ENCODE measurements around the gene FAHD2A.
"Not testable (repeated sequence)": the region's sequence is repeated elsewhere in the genome, so short reads cannot be mapped to it uniquely, and the experiment has no call there.

FAHD2A gene, protein sequence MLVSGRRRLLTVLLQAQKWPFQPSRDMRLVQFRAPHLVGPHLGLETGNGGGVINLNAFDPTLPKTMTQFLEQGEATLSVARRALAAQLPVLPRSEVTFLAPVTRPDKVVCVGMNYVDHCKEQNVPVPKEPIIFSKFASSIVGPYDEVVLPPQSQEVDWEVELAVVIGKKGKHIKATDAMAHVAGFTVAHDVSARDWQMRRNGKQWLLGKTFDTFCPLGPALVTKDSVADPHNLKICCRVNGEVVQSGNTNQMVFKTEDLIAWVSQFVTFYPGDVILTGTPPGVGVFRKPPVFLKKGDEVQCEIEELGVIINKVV

DNA sequence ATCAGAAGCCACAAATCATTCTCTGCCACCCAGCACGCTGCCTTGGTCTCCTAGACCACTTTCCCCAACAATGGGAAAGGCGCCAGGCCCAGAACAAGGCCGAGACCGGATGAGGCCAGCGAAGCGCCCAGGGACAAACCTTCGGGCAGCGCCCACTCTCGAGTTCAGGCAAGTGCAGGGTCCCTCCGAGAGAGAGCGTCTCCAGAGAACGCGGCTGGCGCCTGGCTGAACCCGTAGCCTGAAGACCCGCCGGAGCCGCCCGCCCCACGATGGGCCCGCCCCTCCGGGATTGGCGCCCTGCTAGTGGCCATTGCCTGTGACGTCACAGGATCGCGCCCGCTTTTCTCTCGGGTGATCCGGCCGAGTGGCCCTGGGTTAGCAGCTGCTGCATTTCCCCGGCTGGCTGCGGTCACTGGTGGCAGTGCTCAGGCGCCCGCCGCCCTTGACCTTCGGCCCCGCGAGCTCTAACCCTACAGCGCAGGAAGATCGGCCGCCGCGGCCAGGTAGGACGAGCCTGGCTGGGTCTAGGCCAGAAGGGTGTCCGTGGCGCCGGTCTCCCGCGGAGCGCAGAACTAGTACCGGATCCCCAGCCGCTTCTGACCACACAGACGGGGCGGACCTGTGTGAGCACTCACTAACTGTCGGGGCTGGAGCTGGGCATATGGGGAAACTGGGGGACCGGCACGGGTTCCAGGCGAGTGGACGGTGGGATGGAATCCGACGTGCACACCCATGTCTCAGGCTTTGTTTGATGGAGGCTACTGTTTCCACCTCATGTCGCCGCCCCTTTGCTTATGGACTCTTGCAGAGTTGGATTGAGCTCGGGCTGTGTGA, at the start of gene FAHD2A:
Gene FAHD2A, plus strand, starts transcription at position 339 of the 834 bp plus-strand sequence. CDS start 2,851 bp downstream, outside the sequence.
- peak; percentile 89 to 91 for DNase-seq (ENCODE audit: low read depth in 2 of 2)

DNA sequence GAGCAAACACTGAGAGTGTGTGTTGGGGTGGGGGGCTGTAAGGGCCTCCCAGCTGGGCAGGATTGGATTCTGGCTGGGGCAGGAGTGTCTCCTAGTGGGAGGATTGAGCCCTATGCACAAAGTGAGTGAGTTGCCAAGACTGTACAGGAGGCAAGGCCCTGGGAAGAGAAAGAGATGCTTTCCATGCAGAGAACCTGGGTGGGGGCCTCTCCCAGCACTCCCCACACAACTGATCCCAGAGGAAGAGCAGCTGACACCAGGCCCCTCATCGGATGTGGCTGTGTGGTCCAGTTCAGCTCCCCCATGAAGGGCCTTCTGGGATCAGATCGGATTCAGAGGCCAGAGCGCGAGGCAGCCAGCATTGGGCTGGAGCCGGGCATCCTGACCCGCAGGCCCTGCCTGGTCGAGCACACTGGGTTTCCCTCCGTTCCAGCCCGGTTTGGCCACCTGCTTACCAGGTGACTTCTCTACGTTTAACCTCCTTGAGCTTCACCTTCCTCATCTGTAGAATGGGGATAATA, 49.4 kb upstream of the FAHD2A start:
- DNase-seq (ENCODE audit: low read depth in 2 of 2), result no peak

DNA sequence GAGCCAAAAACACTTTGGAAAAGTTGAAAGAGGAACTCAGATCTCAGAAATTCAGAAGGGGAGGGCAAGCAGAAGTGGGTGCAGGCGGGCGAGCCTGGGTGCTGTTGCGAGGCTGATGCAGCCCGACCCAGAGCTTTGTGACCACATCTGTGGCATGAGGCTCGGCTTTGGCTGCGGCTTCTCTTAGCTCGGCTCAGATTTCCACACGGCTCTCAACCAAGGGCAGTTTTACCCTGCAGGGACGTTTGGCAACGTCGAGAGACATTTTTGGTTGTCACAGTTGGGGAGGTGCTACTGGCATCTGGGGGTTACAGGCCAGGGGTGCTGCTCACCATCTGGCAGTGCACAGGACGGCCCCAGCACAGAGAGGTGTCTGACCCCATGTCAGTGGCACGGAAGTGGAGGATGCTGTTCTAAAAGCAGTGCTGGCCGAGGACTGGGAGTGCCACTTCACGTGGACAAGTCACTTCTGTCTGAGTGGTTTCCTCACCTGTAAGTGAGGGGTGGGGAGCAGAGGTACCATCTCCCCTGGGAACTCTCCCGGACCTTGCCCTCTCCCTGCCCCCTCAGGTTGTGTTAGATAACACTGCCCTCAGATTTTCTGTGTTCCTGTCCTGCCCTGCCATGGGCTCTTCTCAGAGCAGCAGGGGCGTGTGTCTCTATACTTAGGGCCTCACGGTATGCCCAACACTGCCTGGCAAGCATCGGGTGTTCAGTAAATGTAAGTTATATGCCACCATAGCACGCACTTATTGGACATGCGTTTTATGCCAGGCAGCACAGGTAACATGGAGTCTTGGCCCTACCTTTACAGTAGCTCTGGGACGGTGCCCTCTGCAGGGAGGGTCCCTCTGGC, 48.7 kb upstream of the FAHD2A start:
- no peak for DNase-seq (ENCODE audit: low read depth in 2 of 2)

DNA sequence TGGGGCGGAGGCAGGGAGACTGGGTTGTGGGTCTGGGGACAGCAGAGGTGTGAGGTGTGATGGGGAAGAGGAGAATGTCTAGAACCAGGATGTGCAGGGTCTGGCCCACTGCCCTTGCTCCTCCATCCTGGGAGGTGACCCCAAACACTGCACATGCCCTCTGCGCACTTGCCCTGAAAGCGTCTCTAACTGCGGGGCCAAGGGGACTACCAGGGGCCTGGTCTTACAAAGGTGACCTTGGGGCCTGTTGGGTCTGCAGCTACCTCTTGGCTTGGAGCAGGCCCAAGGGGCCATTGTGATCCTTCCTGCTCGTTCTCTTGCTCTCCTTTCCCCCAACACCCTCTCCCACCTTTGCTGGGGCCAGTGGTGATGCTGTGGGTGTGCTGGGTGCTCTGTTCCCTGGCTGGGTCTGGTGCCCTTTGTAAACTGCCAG, 48.0 kb upstream of the FAHD2A start:
- DNase-seq (ENCODE audit: low read depth in 2 of 2), result no peak

DNA sequence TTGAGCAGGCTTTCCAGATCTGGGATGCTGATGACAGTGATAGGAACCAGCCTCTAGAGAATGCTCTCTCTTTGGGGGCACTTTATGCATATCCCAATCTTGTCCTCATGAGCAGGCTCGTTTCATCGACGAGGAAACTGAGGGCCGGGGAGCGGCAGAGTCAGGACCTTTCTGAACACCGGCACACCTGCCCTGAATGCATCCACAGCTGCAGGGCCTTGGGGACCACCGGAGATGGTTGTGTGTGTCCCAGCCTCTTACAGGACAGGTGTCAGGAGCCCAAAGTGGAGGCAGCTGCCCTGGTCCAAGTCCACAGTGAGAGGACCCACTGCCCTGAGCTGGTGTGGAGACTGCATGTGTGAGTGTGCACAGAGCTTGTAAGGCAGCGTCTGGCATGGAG, 47.6 kb upstream of the FAHD2A start:
- no peak for DNase-seq (ENCODE audit: low read depth in 2 of 2)

DNA sequence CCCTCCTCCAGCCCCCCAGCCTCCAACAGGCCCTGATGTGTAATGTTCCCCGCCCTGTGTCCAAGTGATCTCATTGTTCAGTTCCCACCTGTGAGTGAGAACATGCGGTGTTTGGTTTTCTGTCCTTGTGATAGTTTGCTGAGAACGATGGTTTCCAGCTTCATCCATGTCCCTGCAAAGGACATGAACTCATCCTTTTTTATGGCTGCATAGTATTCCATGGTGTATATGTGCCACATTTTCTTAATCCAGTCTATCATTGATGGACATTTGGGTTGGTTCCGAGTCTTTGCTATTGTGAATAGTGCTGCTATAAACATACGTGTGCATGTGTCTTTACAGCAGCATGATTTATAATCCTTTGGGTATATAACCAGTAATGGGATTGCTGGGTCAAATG, 47.0 kb upstream of the FAHD2A start:
- not testable (repeated sequence) for DNase-seq (ENCODE audit: low read depth in 2 of 2)

DNA sequence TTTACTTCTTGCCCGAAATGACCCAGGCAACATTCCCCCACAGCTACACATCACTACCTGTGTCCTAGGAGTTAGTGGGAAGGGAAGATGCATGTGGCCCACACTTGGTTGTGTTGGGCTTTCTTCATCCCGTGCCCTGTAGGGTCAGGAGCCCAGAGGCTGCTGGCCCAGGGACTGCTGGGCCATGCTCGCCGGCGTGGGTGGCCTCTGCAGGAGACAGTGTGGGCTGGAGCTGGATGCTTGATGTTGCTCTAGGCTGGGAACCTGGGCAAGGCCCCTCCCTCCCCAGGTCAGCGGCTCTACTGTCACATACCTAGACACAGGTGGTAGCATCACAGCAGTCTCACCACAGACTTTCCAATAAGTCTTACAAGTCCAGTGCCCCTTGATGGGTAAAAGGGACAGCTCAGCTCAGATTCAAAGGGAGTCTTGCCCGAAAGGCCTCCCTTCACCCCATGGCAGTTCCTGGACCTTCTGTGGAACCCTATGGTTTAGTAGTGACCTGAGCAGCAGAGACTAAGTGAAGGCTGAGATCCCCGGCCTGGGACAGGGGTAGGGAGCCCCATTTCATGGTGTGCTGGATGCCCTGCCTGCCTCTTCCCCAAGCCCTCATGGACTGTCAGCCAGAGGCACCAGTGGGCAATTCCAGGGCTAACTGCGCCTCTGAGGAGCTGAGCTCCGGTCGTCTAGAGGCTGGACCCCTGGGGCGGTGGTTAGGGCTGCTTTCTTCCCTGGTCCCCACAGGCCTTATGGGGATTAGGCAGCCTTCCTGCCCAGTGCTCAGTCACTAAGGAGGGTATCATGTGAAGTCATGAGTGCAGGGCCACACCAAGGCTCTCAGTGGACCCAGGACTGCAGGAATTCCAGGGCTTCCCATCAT, 45.4 kb upstream of the FAHD2A start:
- no peak for DNase-seq (ENCODE audit: low read depth in 2 of 2)

- DNase-seq (ENCODE audit: low read depth in 2 of 2), result no peak
Measured at GRCh38 chr2:95357717-95358280, 44.7 kb upstream of the FAHD2A start.

DNA sequence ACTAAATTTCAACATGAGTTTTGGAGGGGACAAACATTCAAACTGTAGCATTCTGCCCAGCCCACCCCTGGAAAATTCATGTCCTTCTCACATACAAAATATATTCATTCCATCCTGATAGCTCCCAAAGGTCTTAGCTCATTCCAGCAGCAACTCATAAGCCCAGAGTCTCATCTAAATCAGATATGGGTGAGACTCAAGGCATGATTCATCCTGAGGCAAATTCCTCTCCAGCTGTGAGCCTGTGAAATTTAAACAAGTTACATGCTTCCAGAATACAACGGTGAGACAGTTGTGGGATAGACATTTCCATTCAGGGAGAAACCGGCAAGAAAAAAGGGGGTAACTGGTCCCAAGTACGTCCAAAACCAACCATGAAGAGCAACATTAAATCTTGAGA, 43.5 kb upstream of the FAHD2A start:
- no peak for DNase-seq (ENCODE audit: low read depth in 2 of 2)

GRCh38 chr2:95359501-95359930, 43.0 kb upstream of the FAHD2A start:
- DNase-seq (ENCODE audit: low read depth in 2 of 2), result no peak

DNA sequence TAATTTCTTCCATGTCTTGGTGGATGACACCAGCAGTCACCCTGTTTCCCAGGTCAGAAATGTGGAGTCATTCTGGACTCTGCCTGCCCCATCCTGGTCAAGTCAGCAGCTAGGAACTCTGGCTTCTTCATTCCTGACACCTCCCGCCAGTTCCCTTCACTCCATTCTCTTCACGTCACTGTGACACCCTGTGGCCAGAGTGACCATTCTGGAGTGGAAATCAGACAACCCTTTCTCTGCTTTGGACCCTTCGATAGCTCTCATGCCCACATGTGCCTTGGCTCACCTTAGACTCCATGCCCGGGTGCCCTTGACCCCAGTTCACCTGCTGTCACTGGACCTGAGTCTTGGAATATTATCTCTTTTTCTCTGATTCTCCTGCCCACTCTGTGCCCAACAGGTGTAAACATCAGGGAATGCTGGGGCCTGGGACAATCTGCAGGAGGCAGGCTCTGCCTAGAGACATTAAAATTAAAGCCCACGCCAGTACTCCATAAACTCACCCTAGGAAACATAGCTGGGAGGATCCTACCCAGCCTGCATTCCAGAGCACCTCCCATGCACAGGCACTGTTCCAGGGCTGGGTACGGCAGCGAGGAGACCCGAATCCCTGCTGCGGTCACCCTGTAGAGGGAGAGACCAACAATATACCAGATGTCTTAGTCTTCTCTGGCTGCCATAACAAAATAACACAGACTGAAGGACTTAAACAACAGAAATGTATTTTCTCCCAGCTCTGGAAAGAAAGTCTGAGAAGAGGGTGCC, 41.1 kb upstream of the FAHD2A start:
- DNase-seq (ENCODE audit: low read depth in 2 of 2), result no peak

GRCh38 chr2:95362486-95362885, 40.0 kb upstream of the FAHD2A start:
- DNase-seq (ENCODE audit: low read depth in 2 of 2), result no peak

DNA sequence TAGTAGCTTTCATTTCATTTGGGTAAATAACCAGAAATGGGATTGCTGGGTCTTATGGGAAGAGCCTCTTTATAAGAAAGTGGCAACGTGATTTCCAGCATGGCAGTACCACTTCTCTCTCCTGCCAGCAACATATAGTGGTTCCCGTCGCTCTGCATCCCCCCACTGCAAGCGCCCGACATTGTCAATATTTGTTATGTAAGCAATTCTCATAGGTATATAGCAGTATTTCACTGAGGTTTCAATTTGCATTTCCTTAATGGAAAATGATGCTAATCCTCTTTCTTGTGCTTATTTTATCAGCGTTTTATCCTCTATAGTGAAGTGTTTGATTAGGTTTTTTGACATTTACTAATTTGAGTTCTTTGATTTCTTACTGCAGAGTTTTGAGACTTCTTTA, 36.0 kb upstream of the FAHD2A start:
- no peak for DNase-seq (ENCODE audit: low read depth in 2 of 2)

- DNase-seq (ENCODE audit: low read depth in 2 of 2), result no peak
Measured at GRCh38 chr2:95372216-95372829, 30.2 kb upstream of the FAHD2A start.

- DNase-seq (ENCODE audit: low read depth in 2 of 2), result no peak
Measured at GRCh38 chr2:95372845-95373244, 29.7 kb upstream of the FAHD2A start.

DNA sequence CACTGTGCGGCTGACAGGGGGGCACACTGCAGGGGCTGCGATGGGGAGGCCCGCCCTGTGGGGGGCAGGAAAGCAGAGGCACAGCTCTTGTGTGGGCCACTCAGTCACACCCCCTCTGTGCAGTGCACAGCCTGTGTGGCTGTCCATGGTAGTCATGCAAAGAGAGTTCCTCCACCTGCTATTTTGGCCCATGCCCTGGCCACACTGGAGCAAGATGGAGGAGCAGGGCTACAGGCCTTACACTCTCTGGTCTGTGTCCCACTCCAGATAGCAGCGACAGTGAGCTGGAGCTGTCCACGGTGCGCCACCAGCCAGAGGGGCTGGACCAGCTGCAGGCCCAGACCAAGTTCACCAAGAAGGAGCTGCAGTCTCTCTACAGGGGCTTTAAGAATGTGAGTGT, 28.5 kb upstream of the FAHD2A start:
- no peak for DNase-seq (ENCODE audit: low read depth in 2 of 2)

- no peak for DNase-seq (ENCODE audit: low read depth in 2 of 2)
Measured at GRCh38 chr2:95374451-95374920, 28.0 kb upstream of the FAHD2A start.

GRCh38 chr2:95374921-95375471, 27.5 kb upstream of the FAHD2A start:
- no peak for DNase-seq (ENCODE audit: low read depth in 2 of 2)
